ENCODE measurements around the gene ZNF827.

Gene ZNF827

DNA sequence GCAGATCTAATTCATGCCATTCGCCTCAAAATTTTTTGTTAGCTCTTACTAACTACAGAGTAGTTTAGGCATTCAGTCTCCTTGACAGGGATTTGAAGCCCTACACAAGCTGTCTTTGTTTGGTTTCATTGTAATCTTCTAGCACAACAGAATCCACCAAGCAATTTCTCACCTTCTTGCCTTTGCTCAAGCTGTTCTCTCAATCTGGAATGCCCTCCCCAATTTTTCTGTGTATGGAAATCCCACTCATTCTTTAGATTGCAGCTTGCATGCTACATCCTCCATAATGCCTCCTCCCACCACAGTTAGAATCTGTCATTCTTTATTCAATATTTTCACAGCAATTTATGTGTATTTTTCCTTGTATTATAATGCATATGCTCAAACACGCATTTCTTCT is 195.0 kb downstream of the ZNF827 start:
- no peak for DNase-seq

DNA sequence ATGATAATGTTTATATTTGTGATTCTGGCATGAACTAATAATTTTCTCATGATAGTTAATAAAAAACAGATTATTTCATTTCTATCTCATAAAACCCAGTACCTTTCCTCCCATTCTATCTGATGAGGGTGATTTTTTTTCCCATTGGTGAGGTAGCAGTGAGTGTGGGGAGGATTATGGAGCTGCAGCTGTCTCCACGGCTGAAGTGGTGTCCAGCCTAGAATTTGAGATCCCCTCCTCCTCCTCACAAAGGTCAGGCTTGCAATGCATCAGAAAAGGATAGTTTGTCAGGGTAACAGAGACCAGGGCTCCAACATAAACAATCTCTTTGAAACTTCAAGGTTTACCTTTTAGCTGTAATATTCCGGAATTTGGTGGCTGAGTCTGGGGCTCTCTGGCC is 197.8 kb downstream of the ZNF827 start:
- DNase-seq, result no peak

DNA sequence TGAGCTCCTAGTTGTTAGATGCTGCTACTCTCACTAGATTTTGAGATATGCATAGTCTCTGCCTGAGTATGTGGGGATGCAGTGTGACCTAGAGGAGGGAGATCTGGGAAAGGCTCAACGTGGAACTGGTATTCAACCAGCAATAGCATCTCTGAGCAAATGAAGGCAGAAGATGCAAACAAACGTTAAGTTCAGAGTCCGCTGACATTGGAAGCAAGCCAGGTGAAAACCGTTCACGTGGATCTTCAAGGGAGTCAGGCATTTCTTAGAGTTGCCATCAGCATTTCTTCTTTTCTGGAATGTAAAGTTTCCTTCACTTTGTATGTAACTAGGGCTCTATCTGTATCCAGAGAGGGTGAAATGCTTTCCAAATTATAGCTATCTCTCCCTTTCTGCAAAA is 198.8 kb downstream of the ZNF827 start:
- DNase-seq, result peak; percentile 22

DNA sequence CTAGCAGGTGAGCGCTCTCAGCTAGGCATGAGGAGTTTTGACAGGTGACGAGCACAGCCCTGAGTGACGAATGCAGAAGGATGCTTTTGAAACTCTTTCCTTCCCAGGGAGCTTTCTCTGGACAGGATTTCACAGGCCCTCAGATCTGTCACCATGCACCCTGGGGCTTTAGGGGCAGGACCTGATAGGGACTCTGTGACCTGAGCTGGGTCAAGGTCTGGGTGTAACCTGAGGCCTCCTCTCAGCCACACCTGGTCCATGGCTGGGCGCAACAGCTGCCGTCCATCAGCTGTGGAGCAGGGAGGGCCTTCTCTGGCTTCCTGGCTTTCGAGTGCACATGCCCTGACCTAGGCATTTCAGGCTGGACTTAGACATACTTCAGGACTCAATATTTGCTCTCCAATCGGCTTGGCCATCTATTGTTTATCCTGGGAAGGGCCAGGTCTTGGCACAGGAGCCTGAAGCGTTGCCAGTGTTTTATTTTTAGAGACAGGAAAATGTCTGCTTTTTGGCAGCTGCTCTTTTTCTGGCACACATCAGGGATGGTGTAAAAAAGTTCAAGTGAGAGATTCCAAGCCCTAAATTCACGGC is 202.3 kb downstream of the ZNF827 start:
- peak; percentile 22 for DNase-seq

- no peak for DNase-seq
These were observed 202.8 kb downstream of the ZNF827 start for GRCh38 chr4:145735827-145736226.

GRCh38 chr4:145735347-145735675 is 203.3 kb downstream of the ZNF827 start:
- no peak for DNase-seq

GRCh38 chr4:145734576-145735346 is 203.9 kb downstream of the ZNF827 start:
- DNase-seq, result no peak

- no peak for DNase-seq
These were observed 204.6 kb downstream of the ZNF827 start for GRCh38 chr4:145734031-145734430.

- peak; percentile 95 for DNase-seq
These were observed 205.4 kb downstream of the ZNF827 start for GRCh38 chr4:145732895-145733880.

DNA sequence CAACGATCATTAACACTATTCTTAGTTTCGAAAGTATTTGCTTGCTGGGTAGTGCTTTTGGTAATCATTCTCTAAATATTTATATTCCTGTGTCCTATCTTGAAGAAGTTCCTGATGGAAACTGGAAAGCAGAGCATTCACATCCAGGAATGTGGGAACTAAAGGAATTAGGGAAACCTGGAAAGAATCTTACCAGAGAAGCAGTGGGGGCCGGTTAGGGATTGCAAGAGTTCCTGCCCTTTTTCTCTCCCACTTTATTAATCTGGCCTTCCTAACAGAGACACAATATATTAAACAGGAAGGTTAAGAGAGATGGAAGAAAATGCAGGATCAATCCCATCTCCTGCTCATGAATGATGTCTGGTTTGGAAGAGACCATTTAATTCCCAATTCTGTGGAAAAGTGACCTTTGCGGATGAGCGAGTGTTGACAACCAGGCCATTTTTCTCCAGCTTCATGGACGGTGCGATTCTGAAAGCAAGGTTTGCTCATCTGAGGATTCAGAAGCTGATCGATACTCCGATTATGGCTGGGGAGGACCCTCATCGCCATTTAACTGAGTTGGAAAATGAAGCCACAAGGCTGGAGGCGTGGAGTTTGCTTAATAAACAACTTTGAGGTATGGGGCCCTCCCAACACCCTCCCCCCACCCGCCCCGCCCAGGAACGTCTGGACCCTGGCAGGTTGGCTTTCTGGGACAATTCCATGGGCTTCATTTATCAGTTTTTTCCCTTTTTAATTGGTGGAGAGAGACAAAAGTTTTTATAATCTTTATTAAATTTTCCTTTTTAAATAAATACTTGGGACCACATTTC is 206.4 kb downstream of the ZNF827 start:
- DNase-seq, result peak; percentile 36

GRCh38 chr4:145731028-145731427 is 207.6 kb downstream of the ZNF827 start:
- DNase-seq, result peak; percentile 91

DNA sequence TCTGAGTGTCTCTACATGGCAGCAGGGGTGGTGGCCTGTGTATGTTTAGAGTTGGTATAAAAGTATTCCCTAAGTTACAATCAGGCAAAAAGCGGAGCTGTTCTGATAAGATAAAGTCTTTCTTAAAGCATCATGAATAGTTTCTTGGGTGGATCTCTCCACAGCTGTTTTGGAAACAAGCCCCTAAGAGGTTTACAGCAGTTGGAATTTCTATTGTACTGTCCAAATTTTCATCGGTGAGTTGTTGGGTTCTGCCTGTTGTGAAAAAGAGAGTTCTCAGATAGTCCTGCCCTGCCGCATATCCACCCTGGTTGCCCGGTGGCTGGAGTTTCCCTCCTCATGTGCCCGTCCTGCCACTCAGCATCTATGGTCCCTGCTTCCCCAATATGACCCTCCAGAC is 208.6 kb downstream of the ZNF827 start:
- no peak for DNase-seq

- no peak for DNase-seq
These were observed 215.3 kb downstream of the ZNF827 start for GRCh38 chr4:145723336-145723735.

DNA sequence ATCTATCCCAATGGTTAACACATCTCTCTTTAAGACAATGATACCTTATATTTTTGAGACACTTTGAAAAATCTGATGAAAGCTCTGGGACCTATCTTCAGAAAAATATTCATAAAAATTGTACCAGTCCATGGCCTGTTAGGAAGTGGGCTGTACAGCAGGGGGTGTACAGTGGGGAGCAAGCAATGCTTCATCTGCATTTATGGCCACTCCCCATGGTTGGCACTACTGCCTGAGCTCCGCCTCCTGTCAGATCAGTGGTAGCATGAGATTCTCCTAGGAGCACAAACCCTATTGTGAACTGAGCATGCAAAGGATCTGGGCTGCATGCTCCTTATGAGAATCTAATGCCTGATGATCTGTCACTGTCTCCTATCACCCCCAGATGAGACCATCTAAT is 216.1 kb downstream of the ZNF827 start:
- DNase-seq, result peak; percentile 29

DNA sequence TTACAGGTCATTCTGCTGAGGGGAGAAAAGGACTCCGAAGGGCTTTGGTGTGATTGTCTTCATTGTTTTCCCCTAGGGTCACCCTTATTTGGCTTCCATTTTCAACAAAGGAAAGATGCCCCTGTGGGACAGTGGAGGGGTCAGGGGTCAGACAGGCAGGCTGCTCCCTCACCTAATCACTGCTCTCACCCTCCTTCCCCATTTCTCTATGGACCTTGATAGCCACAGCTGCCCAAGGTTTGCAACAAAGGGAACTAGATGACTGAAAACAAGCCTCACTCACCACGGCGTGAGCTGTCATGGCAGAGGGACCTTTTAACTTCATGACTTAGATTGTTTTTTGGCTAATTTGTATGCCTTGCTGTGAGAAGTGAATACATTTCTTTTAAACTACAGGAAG is 218.0 kb downstream of the ZNF827 start:
- no peak for DNase-seq

DNA sequence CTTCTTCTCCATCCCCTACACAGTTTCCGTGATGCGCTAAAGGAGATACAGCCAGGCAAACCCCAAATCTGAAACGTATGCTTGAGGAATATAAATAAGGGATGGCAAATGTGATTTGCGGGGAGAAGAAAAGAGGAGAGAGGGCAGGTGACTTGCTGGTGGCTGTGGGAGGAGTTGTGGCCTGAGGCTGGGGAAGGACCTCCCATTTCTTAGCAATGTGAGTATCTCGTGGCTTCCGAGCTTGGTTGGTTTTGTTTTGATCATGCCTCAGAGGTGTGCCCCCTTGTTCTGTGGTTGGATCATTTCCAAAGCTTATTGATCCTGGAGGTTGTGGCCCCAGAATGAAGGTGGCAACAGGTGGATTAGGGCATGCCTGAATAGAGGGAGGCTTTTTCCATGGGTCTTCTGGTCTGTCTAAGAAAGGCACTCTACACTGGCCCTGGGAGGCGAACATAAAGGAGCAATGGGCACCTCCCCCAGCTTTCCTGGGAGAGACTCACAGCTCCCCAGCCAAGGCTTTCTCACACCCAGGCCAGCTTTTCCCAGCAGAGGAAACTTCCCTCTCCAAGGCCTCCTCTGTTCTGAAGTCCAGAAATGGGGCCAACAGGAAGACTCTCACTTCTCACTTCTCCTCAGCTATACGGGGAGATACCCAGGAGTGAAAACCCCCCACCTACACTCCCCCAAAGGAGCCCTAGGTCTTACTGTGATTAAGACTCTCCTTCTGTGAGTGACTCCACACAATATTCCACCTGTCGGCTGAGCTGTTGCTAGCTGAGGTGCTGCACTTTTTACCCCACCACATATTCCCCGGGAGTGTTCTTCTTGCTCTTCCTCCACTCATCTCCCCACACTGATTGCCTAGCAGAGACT is 218.6 kb downstream of the ZNF827 start:
- DNase-seq, result peak; percentile 26

- no peak for DNase-seq
These were observed 221.9 kb downstream of the ZNF827 start for GRCh38 chr4:145716661-145717200.

DNA sequence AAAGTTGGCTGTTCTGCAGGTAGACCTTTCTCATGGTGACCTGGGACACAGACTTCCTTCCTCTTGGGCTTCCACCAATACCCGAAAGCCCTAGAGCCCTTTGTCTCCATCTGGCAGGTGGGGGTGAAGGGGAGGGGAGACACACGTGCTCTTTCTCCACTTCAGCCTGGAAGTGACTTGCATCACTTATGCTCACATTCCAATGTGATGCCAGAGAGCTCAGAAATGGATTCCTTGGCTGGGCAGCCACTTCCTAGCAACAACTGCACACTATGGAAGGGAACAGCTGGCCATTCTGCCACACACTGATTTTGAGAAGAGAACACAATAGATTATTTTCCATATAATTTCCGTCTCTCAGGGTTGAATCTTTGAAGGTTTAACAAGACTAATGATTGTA is 222.4 kb downstream of the ZNF827 start:
- DNase-seq, result peak; percentile 37

- peak; percentile 78 for DNase-seq
These were observed 228.8 kb downstream of the ZNF827 start for GRCh38 chr4:145709843-145710242.

DNA sequence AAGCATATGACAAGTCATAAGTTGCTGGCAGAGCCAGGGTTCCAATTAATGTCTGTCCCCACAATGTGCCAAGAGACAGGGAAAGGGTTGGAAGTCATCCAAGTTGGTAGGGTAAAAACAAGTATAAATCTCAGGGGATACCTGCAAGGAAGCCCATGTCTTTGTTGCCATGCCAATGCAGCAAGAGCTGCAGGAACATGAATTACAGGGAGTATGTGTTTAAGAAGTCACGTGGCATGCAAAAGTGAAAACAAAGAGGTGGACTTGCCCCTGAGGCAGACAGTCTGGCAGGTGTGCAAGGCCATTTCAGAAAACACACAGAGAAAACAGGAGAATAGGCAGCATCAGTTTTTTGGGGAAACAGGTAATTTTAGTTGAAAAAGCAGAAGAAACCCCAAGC is 229.3 kb downstream of the ZNF827 start:
- DNase-seq, result peak; percentile 96
